Endometrial microvascular endothelial cells (primary cell): Measurements from ENCODE around the gene SLC48A1. TPM values are rescaled to one million over a fixed set of nuclear protein-coding genes. Genes with fewer than 3 reads are reported as not detected.

Experiments
- in situ Hi-C: cut with HindIII; loops from 2 replicates; pipeline ENCODE4 v1.10.0; 2017; ENCODE audit warnings: low sequenced_read_pairs, low pct_unique_long_range_greater_than_20kb; ENCODE audit errors: inconsistent ontology term
- total RNA-seq: library from RNA; depleted of rRNA; stranded (reverse); fragments of >200 nt; gene quantifications from one replicate; pipeline ENCODE4 v1.2.3, GENCODE V29; 2015; ENCODE audit errors: inconsistent ontology term

The SLC48A1 gene
- total RNA-seq, 1 donor from 2014 or later, result 18.5 TPM

DNA sequence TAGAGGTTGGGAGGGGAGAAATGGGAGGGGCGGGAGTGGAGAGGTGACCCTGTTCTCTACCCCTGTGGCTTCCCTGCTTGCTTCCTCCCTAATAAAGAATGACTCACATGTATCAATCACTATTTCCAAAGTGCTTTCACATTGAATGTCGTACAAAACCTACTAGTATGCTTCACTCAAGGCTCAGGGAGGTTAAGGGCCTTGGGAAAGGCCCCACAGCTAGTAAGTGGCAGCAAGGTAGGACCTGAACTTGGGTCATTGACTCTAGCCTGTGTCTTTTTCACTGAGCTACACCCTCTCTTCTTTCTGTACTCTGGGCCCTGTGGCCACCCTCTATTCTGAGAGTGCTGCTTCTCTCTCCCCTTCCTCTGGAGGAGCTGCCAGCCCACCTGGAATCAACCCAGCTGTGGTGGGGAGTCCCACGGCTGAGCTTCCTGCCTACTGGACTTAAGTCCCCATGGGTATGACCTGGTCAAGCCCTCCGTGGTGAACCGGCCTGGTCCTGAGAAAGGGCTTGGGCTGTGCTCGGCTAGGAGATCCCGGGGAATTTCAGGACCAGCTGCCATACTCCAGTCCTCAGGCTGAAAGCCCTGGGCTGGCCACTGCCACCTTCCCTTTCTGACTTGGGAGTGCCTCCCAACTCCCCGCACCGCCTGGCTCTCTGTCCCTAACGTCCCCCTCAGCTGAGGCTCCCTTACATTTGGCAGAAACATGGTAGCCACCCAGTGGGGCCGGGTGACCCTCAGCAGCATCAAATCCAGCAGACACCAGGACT, 13.0 kb downstream of the SLC48A1 start:
- in situ Hi-C loops, result no loop called here

- in situ Hi-C loops, result no loop called here
Measured at GRCh38 chr12:47786662-47787280, 13.7 kb downstream of the SLC48A1 start.

GRCh38 chr12:47787596-47788319, 14.7 kb downstream of the SLC48A1 start:
- in situ Hi-C loops, result no loop called here

GRCh38 chr12:47789141-47789540, 16.1 kb downstream of the SLC48A1 start:
- in situ Hi-C loops, result no loop called here

- in situ Hi-C loops, result no loop called here
Measured at GRCh38 chr12:47789712-47790489, 16.9 kb downstream of the SLC48A1 start.

DNA sequence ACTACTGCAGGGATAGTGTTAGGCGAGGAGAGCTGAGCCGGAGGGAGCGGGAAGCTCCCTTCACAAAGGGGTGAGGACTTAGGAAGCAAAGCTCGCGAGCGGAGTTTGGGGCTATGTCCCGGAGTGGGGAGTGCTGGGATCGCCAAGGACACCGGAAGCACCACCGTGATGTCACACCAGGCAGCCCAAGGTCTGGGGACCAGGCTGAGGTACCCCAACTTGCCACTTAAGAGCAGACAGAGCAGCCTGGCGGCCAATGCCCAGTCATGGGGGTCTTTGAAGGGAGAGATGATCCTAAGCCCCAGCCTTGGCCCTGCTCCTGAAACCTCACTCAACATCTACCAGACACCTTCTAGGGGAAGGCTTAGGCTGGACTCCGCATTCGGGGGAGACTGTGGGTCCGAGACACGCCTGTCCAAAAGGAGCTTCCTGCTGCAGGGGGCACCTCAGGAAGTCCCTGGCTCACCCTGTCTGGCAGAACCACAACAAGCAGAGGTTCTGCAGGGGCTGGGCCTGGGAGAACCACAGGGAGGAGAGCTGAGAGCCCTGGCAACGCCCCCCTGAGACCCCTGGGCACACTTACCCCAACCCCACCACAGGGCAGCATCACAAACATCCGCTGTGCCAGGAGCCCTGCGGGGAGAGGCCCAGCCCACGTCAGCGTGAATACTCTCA, 17.8 kb downstream of the SLC48A1 start:
- in situ Hi-C loops, result no loop called here

- in situ Hi-C loops, result no loop called here
Measured at GRCh38 chr12:47791351-47791746, 18.3 kb downstream of the SLC48A1 start.

GRCh38 chr12:47791874-47792273, 18.8 kb downstream of the SLC48A1 start:
- in situ Hi-C loops, result no loop called here

DNA sequence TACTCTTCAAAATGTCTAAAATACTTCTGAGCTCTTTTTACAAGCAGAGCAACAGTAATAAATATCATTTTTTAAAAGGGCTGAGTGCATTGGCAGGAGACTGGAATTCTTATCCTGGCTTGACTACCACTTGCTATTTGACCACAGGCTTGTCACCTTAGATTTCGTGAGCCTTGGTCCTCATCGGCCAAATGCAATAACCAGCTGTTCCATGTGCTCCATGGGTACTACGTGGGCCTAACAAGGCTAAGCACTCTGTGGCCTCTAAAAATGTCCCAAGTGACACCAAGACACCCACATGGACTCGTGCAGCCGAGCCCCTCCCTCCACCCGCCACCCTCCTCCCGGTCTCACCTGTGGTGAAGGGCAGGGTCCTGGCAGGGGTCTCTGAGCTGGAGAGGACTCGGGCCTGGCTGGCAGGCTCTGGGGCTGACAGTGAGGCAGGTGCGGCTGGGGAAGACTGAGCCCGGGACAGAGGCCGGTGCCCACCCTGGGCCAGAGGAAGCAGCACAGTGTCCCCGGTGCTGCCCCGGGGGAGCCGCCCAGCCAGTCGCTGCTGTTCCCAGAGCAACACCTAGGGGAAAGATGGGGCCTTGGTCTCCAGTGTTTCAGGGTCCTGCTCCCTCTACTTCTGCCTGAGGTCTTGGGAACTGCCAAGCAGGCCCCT, 20.1 kb downstream of the SLC48A1 start:
- in situ Hi-C loops, result no loop called here

DNA sequence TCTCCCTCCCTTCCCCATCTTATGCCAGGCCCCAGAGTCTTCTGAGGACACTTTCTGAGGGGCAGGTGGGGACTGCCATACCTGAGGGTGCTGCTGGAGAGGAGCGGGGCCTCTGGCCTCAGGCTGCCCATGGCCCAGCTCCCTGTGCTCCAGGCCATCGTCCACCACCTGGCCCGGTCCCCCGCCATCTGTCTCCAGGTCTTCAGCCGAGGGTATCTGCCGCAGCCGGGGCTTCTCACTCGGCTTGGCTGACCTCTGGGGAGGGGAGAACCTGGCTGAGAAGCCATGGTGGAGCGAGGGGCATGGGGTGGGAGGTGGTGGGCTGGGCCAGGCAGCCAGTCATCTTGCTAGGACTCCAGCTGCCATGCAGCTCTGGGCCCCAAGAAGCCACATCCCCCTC, 21.6 kb downstream of the SLC48A1 start:
- in situ Hi-C loops, result no loop called here

- in situ Hi-C loops, result no loop called here
Measured at GRCh38 chr12:47795121-47795813, 22.2 kb downstream of the SLC48A1 start.

- in situ Hi-C loops, result no loop called here
Measured at GRCh38 chr12:47795814-47796411, 22.9 kb downstream of the SLC48A1 start.

DNA sequence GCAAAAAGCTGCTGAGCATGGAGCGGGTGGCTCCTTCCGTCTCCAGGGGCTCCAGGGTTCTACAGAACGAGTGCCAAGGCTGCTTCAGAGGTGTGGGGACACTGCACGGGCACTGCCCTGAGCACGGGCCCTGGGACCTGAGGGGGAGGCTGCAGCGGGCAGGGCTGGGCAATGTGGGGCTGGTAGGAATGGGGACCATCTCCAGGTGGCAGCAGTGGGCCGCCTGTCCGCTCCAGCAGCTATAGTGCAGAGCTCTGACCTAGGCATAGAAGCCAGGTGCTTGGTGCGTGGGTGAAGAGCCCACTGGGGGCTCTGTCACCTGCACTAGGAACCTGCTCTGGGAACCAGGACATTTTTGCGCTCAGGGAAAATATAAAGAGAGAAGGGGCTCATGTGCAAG, 24.4 kb downstream of the SLC48A1 start:
- in situ Hi-C loops, result no loop called here

GRCh38 chr12:47798382-47798948, 25.4 kb downstream of the SLC48A1 start:
- in situ Hi-C loops, result no loop called here

DNA sequence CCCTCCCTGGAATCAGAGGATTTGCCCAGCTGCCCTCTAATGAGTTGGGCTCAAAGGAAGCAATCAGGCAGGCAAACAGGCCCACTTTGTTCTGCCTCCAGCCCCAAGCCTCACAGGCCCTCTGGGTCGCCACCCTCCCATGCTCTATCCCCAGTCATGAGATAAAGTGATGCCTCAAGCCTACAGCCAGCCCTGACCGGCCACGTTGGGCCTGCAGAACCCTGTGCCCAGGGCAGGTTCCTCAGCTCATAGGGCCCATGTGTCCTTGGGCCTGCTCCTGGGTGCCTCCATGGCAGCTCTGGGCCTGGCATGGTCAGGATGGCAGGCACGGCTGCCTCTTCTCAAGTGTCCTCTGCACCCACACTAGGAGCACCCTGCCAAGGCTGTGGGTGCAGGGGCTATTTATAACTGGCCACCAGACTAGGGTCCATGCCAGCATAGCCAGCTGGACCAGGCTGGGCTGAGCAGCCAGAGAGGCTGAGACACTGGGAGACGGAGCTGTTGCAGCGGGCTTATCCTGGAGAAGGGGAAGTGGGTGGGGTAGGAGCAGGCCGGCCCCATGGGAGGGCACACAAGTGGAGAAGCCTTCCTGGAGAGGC, 26.4 kb downstream of the SLC48A1 start:
- in situ Hi-C loops, result no loop called here

- in situ Hi-C loops, result no loop called here
Measured at GRCh38 chr12:47800582-47800981, 27.5 kb downstream of the SLC48A1 start.
